Activated T-cell treated with anti-CD3 and anti-CD28 coated beads, Interleukin-2, amount 50 U/mL, for 72 hours (primary cell): ENCODE data around the gene AMER2. TPM values are rescaled to one million over a fixed set of nuclear protein-coding genes. Genes with fewer than 3 reads are reported as not detected.

Experiments used
- ATAC-seq, 2 donors: fragments of 150-1000 bp; cut with Tn5 transposase; replicated peaks in 1 of 2; 2 replicates each; pipeline ENCODE4 v1.10.0; 2021; ENCODE audit warnings: moderate library complexity in 2 of 2, mild to moderate bottlenecking in 1 of 2
- DNase-seq, 2 donors: peaks; one replicate each; pipeline ENCODE4 v3.0.0; 2021 to 2022; ENCODE audit warnings: mixed read lengths in 1 of 2
- H3K27ac Mint-ChIP-seq: one replicate; pipeline ENCODE4 v1.8.0; 2022; ENCODE audit warnings: mild to moderate bottlenecking, moderate library complexity, mixed read lengths
- H3K27me3 Mint-ChIP-seq: one replicate; pipeline ENCODE4 v1.8.0; 2022; ENCODE audit warnings: low read depth, mixed read lengths
- H3K36me3 Mint-ChIP-seq, 2 donors: one replicate each; pipeline ENCODE4 v1.8.0; 2022; ENCODE audit warnings: mixed read lengths in 2 of 2, mild to moderate bottlenecking in 1 of 2; ENCODE audit not compliant: insufficient read depth in 2 of 2
- H3K4me1 Mint-ChIP-seq: one replicate; pipeline ENCODE4 v1.8.0; 2022; ENCODE audit warnings: low read depth, mixed read lengths
- H3K4me3 Mint-ChIP-seq, 2 donors: one replicate each; pipeline ENCODE4 v1.8.0; 2022; ENCODE audit warnings: mild to moderate bottlenecking in 2 of 2, mixed read lengths in 2 of 2, moderate library complexity in 2 of 2
- H3K9me3 Mint-ChIP-seq, 2 donors: one replicate each; pipeline ENCODE4 v1.8.0; 2022; ENCODE audit warnings: mixed read lengths in 2 of 2
- total RNA-seq, 2 donors: library from RNA; stranded (reverse); gene quantifications; one replicate each; pipeline ENCODE4 v1.2.3, GENCODE V29; 2022

Gene AMER2
- total RNA-seq, 2 donors from 2014 or later, result 0.02 TPM; not detected in 1

- ATAC-seq, result no peak
- H3K36me3 Mint-ChIP-seq, result no peaks in the 10 kb centered on the region
- no peak overlapping the region for H3K4me3 Mint-ChIP-seq
- peaks cover 28% of the 10 kb centered on the region for H3K27me3 Mint-ChIP-seq
- H3K27ac Mint-ChIP-seq, result no peak overlapping the region
- H3K9me3 Mint-ChIP-seq, result peaks cover 0 to 2% of the 10 kb centered on the region in 2 donors
- DNase-seq, result no peak
- no peaks in the 10 kb centered on the region for H3K4me1 Mint-ChIP-seq
Observed at GRCh38 chr13:25198647-25199046, 26.6 kb upstream of the AMER2 start.

GRCh38 chr13:25196971-25197370 lies 24.9 kb upstream of the AMER2 start:
- H3K9me3 Mint-ChIP-seq, result peaks cover 0 to 2% of the 10 kb centered on the region in 2 donors
- ATAC-seq, result no peak
- H3K4me3 Mint-ChIP-seq, result no peak overlapping the region
- no peaks in the 10 kb centered on the region for H3K4me1 Mint-ChIP-seq
- no peak for DNase-seq
- H3K36me3 Mint-ChIP-seq, result no peaks in the 10 kb centered on the region
- peaks cover 31% of the 10 kb centered on the region for H3K27me3 Mint-ChIP-seq
- H3K27ac Mint-ChIP-seq, result no peak overlapping the region

- Mint-ChIP-seq H3K27ac (no peak overlapping the region), H3K4me1 (no peaks in the 10 kb centered on the region), H3K9me3 (peaks cover 0 to 2% of the 10 kb centered on the region in 2 donors), H3K4me3 (no peak overlapping the region), H3K27me3 (peaks cover 61% of the 10 kb centered on the region), H3K36me3 (no peaks in the 10 kb centered on the region)
- ATAC-seq (no peak), DNase-seq (no peak)
Observed at GRCh38 chr13:25192936-25193335, 20.8 kb upstream of the AMER2 start.

GRCh38 chr13:25192489-25192888 lies 20.4 kb upstream of the AMER2 start:
- H3K36me3 Mint-ChIP-seq, result no peaks in the 10 kb centered on the region
- no peak for ATAC-seq
- no peaks in the 10 kb centered on the region for H3K4me1 Mint-ChIP-seq
- no peak for DNase-seq
- H3K4me3 Mint-ChIP-seq, result no peak overlapping the region
- peaks cover 0 to 2% of the 10 kb centered on the region in 2 donors for H3K9me3 Mint-ChIP-seq
- peaks cover 65% of the 10 kb centered on the region for H3K27me3 Mint-ChIP-seq
- H3K27ac Mint-ChIP-seq, result no peak overlapping the region

- Mint-ChIP-seq H3K4me3 (no peak overlapping the region), H3K36me3 (no peaks in the 10 kb centered on the region), H3K27me3 (peaks cover 65% of the 10 kb centered on the region), H3K27ac (no peak overlapping the region), H3K9me3 (peaks cover 0 to 2% of the 10 kb centered on the region in 2 donors), H3K4me1 (no peaks in the 10 kb centered on the region)
- DNase-seq (no peak), ATAC-seq (no peak)
Observed at GRCh38 chr13:25192052-25192451, 20.0 kb upstream of the AMER2 start.

GRCh38 chr13:25190771-25191170 lies 18.7 kb upstream of the AMER2 start:
- H3K9me3 Mint-ChIP-seq, result peaks cover 0 to 2% of the 10 kb centered on the region in 2 donors
- H3K27ac Mint-ChIP-seq, result no peak overlapping the region
- DNase-seq, result no peak
- peaks cover 56% of the 10 kb centered on the region for H3K27me3 Mint-ChIP-seq
- H3K4me3 Mint-ChIP-seq, result no peak overlapping the region
- no peaks in the 10 kb centered on the region for H3K36me3 Mint-ChIP-seq
- no peak for ATAC-seq
- H3K4me1 Mint-ChIP-seq, result no peaks in the 10 kb centered on the region

GRCh38 chr13:25190256-25190655 lies 18.2 kb upstream of the AMER2 start:
- H3K9me3 Mint-ChIP-seq, result peaks cover 0 to 2% of the 10 kb centered on the region in 2 donors
- H3K4me3 Mint-ChIP-seq, result no peak overlapping the region
- peaks cover 56% of the 10 kb centered on the region for H3K27me3 Mint-ChIP-seq
- no peaks in the 10 kb centered on the region for H3K4me1 Mint-ChIP-seq
- H3K27ac Mint-ChIP-seq, result no peak overlapping the region
- no peak for DNase-seq
- H3K36me3 Mint-ChIP-seq, result no peaks in the 10 kb centered on the region
- ATAC-seq, result no peak

- H3K4me3 Mint-ChIP-seq, result no peak overlapping the region
- H3K27me3 Mint-ChIP-seq, result peaks cover 50% of the 10 kb centered on the region
- H3K36me3 Mint-ChIP-seq, result no peaks in the 10 kb centered on the region
- ATAC-seq (no peak), DNase-seq (no peak)
- no peaks in the 10 kb centered on the region for H3K4me1 Mint-ChIP-seq
- H3K9me3 Mint-ChIP-seq, result no peaks in the 10 kb centered on the region
- H3K27ac Mint-ChIP-seq, result no peak overlapping the region
Observed at GRCh38 chr13:25187596-25187995, 15.5 kb upstream of the AMER2 start.

- Mint-ChIP-seq H3K27me3 (peaks cover 40% of the 10 kb centered on the region), H3K9me3 (no peaks in the 10 kb centered on the region)
Observed at GRCh38 chr13:25186187-25186586, 14.1 kb upstream of the AMER2 start.

GRCh38 chr13:25181597-25181996 lies 9.5 kb upstream of the AMER2 start:
- Mint-ChIP-seq H3K36me3 (peaks cover 0 to 2% of the 10 kb centered on the region in 2 donors), H3K9me3 (peaks cover 0 to 5% of the 10 kb centered on the region in 2 donors), H3K27me3 (peaks cover 36% of the 10 kb centered on the region), H3K27ac (no peak overlapping the region), H3K4me3 (no peak overlapping the region), H3K4me1 (no peaks in the 10 kb centered on the region)
- no peak for DNase-seq
- no peak for ATAC-seq

More at GRCh38 chr13:25186187-25186586, 14.1 kb upstream of the AMER2 start:
- H3K36me3 Mint-ChIP-seq, result no peaks in the 10 kb centered on the region
- DNase-seq (no peak), ATAC-seq (no peak)
- no peak overlapping the region for H3K4me3 Mint-ChIP-seq
- no peak overlapping the region for H3K27ac Mint-ChIP-seq
- H3K4me1 Mint-ChIP-seq, result no peaks in the 10 kb centered on the region

- no peak for DNase-seq
- Mint-ChIP-seq H3K4me1 (no peaks in the 10 kb centered on the region), H3K27me3 (peaks cover 42% of the 10 kb centered on the region), H3K36me3 (peaks cover 0 to 2% of the 10 kb centered on the region in 2 donors), H3K27ac (no peak overlapping the region), H3K4me3 (no peak overlapping the region), H3K9me3 (peaks cover 0 to 5% of the 10 kb centered on the region in 2 donors)
- ATAC-seq, result no peak
Observed at GRCh38 chr13:25180775-25181537, 8.9 kb upstream of the AMER2 start.

GRCh38 chr13:25179832-25180774 lies 8.0 kb upstream of the AMER2 start:
- ATAC-seq (no peak), DNase-seq (no peak)
- Mint-ChIP-seq H3K36me3 (peaks cover 0 to 2% of the 10 kb centered on the region in 2 donors), H3K27ac (no peak overlapping the region), H3K27me3 (peaks cover 48% of the 10 kb centered on the region), H3K4me3 (no peak overlapping the region), H3K4me1 (no peaks in the 10 kb centered on the region), H3K9me3 (peaks cover 0 to 5% of the 10 kb centered on the region in 2 donors)

GRCh38 chr13:25179011-25179410 lies 6.9 kb upstream of the AMER2 start:
- DNase-seq (no peak), ATAC-seq (peak in 1 of 2 donors; percentile 43)
- no peak overlapping the region for H3K4me3 Mint-ChIP-seq
- H3K9me3 Mint-ChIP-seq, result peaks cover 0 to 5% of the 10 kb centered on the region in 2 donors
- H3K27ac Mint-ChIP-seq, result no peak overlapping the region
- H3K36me3 Mint-ChIP-seq, result peaks cover 0 to 2% of the 10 kb centered on the region in 2 donors
- H3K4me1 Mint-ChIP-seq, result no peaks in the 10 kb centered on the region
- peaks cover 59% of the 10 kb centered on the region for H3K27me3 Mint-ChIP-seq
